ENCODE measurements around the gene MYH15. TPM values are rescaled to one million over a fixed set of nuclear protein-coding genes. Genes with fewer than 3 reads are reported as not detected.

MYH15 gene
- total RNA-seq, 2 donors from 2014 or later, result 0.07 to 0.15 TPM

DNA sequence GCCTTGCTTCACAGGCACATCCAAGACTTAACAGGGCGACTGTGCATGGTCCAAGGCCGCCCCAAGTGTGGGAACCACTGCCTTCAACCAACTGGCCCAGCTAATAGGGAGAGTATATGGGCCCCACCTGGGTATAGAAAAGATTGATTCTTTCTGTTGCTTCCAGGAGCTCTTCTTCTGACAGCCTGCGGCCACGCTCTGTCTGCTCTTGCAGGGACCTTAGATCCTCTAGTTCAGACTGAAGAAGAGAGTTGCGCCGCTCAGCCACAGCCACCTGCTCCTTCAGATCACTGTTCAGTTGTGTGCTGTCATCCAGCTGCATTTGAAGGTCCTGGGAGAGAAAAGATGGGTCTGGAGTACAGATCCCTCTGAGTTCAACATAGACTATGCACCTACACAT lies 111.9 kb downstream of the MYH15 start:
- Histone ChIP-seq H3K4me3 (ENCODE audit: low read length) (no peak overlapping the region), H3K4me1 (ENCODE audit: control insufficient read depth, insufficient read depth, low read length) (no peaks in the 10 kb centered on the region), H3K9me3 (ENCODE audit: control insufficient read depth, low read length) (peaks cover 7% of the 10 kb centered on the region), H3K36me3 (ENCODE audit: control insufficient read depth, insufficient read depth, low read length) (no peaks in the 10 kb centered on the region), H3K9ac (ENCODE audit: extremely low read depth, low read length, poor library complexity, severe bottlenecking) (no peak overlapping the region), H3K27ac (ENCODE audit: low read depth, low read length) (no peak overlapping the region), H3K27me3 (ENCODE audit: control insufficient read depth, insufficient read depth, low read length, poor library complexity, severe bottlenecking) (peaks cover 84% of the 10 kb centered on the region)
- Mint-ChIP-seq H3K36me3 (ENCODE audit: low read depth) (no peaks in the 10 kb centered on the region), H3K27me3 (ENCODE audit: insufficient read depth) (peaks cover 60% of the 10 kb centered on the region), H3K27ac (no peak overlapping the region), H3K4me1 (peaks cover 8% of the 10 kb centered on the region), H3K4me3 (no peak overlapping the region), H3K9me3 (no peaks in the 10 kb centered on the region)
- TF ChIP-seq, protein P1, sequence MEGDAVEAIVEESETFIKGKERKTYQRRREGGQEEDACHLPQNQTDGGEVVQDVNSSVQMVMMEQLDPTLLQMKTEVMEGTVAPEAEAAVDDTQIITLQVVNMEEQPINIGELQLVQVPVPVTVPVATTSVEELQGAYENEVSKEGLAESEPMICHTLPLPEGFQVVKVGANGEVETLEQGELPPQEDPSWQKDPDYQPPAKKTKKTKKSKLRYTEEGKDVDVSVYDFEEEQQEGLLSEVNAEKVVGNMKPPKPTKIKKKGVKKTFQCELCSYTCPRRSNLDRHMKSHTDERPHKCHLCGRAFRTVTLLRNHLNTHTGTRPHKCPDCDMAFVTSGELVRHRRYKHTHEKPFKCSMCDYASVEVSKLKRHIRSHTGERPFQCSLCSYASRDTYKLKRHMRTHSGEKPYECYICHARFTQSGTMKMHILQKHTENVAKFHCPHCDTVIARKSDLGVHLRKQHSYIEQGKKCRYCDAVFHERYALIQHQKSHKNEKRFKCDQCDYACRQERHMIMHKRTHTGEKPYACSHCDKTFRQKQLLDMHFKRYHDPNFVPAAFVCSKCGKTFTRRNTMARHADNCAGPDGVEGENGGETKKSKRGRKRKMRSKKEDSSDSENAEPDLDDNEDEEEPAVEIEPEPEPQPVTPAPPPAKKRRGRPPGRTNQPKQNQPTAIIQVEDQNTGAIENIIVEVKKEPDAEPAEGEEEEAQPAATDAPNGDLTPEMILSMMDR (conservative IDR thresholded peaks at IDR 0.05), result no peak
- no peak for DNase-seq
- 92 to 100% methylated on average over 6 of the region's 6 CpGs for WGBS, 2 experiments (ENCODE audit: insufficient coverage in 1 of 2, insufficient read length in 1 of 2)

- TF ChIP-seq, protein P1 (conservative IDR thresholded peaks at IDR 0.05), result no peak
Observed at GRCh38 chr3:108396336-108396735, 114.1 kb downstream of the MYH15 start.

GRCh38 chr3:108394563-108394962 lies 115.8 kb downstream of the MYH15 start:
- no peak for DNase-seq
- H3K36me3 Mint-ChIP-seq (ENCODE audit: low read depth), result no peaks in the 10 kb centered on the region
- Histone ChIP-seq H3K27ac (ENCODE audit: low read depth, low read length) (no peak overlapping the region), H3K36me3 (ENCODE audit: control insufficient read depth, insufficient read depth, low read length) (no peaks in the 10 kb centered on the region), H3K4me3 (ENCODE audit: low read length) (no peak overlapping the region), H3K4me1 (ENCODE audit: control insufficient read depth, insufficient read depth, low read length) (no peaks in the 10 kb centered on the region), H3K27me3 (ENCODE audit: control insufficient read depth, insufficient read depth, low read length, poor library complexity, severe bottlenecking) (peaks cover 67% of the 10 kb centered on the region), H3K9me3 (ENCODE audit: control insufficient read depth, low read length) (no peaks in the 10 kb centered on the region), H3K9ac (ENCODE audit: extremely low read depth, low read length, poor library complexity, severe bottlenecking) (no peak overlapping the region)
- 93 to 100% methylated on average over 1 to 2 of the region's 3 CpGs for WGBS, 2 experiments (ENCODE audit: insufficient coverage in 1 of 2, insufficient read length in 1 of 2)
- peaks cover 25% of the 10 kb centered on the region for H3K27me3 Mint-ChIP-seq (ENCODE audit: insufficient read depth)
- H3K4me1 Mint-ChIP-seq, result peaks cover 8% of the 10 kb centered on the region
- no peak overlapping the region for H3K27ac Mint-ChIP-seq
- H3K4me3 Mint-ChIP-seq, result no peak overlapping the region
- TF ChIP-seq, protein P1 (conservative IDR thresholded peaks at IDR 0.05), result no peak
- no peaks in the 10 kb centered on the region for H3K9me3 Mint-ChIP-seq

More at GRCh38 chr3:108396336-108396735, 114.1 kb downstream of the MYH15 start:
- H3K4me3 Mint-ChIP-seq, result no peak overlapping the region
- H3K27me3 ChIP-seq (ENCODE audit: control insufficient read depth, insufficient read depth, low read length, poor library complexity, severe bottlenecking), result peaks cover 84% of the 10 kb centered on the region
- peaks cover 8% of the 10 kb centered on the region for H3K4me1 Mint-ChIP-seq
- H3K4me1 ChIP-seq (ENCODE audit: control insufficient read depth, insufficient read depth, low read length), result no peaks in the 10 kb centered on the region
- WGBS, 2 experiments (ENCODE audit: insufficient coverage in 1 of 2, insufficient read length in 1 of 2), result 64% methylated on average over 1 of the region's 1 CpG; no CpG with 5 or more reads in 1 of the 2 experiments
- no peak overlapping the region for H3K27ac ChIP-seq (ENCODE audit: low read depth, low read length)
- no peaks in the 10 kb centered on the region for H3K36me3 Mint-ChIP-seq (ENCODE audit: low read depth)
- no peak overlapping the region for H3K4me3 ChIP-seq (ENCODE audit: low read length)
- H3K36me3 ChIP-seq (ENCODE audit: control insufficient read depth, insufficient read depth, low read length), result no peaks in the 10 kb centered on the region
- DNase-seq, result peak; percentile 53
- peaks cover 7% of the 10 kb centered on the region for H3K9me3 ChIP-seq (ENCODE audit: control insufficient read depth, low read length)
- H3K9me3 Mint-ChIP-seq, result no peaks in the 10 kb centered on the region
- no peak overlapping the region for H3K9ac ChIP-seq (ENCODE audit: extremely low read depth, low read length, poor library complexity, severe bottlenecking)
- H3K27ac Mint-ChIP-seq, result no peak overlapping the region
- peaks cover 42% of the 10 kb centered on the region for H3K27me3 Mint-ChIP-seq (ENCODE audit: insufficient read depth)
